ENCODE data around the gene SHROOM1. TPM values are rescaled to one million over a fixed set of nuclear protein-coding genes. Genes with fewer than 3 reads are reported as not detected.

Gene SHROOM1
- total and polyA plus RNA-seq, 2 donors (not counting 1 experiment from before 2014, with no cell fraction given) = 1.3 to 2.3 TPM

DNA sequence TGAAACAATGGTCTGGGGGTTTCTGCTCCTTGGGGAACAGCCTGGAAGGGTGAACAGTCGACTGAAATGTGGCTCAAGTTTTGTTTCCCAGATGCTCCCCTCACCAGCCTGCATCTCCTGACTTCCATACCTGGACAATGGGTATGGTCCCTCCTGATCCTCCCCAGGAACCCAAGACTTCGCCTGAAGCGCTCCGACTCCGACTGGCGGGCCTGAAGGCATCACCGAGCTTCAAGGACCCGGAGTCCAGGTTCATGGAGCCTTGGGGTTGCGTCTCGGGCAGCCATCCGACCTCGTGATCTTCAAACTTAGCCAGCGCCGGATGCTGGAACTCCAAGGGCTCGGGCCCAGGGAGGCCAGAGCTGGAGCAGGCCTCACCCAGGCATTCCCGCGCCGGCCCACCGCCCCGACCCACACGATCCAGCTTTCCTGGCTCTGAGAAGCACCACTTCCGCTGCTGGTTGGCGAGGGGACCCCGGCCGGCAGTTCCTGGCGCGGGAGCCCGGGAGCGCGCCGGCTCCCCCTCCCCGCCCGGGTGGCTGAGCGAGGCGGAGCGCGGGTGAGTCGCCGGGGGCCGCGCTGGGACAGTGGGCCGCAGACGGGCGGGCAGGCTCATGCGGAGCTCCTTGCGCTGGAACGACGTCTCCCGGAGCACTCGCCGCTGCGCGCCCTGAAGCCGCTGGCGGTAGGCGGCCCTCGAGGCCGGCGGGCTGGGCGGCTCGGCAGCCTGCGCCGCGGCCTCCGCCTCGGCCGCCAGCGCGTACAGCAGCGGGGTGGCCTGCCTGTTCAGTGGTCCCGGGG, 5.2 kb downstream of the SHROOM1 start:
- Histone ChIP-seq H3K4me2 (replicated peaks; ENCODE audit: low read depth, low read length, poor library complexity, severe bottlenecking) (peak overlapping the region; percentile 83), H3K27ac (ENCODE audit: low read length in 2 of 2) (no peak overlapping the region), H3K9ac (ENCODE audit: low read length) (peak overlapping the region; percentile 47), H3K79me2 (ENCODE audit: control insufficient read depth, insufficient read depth, low read length) (no peaks in the 10 kb centered on the region), H2AFZ (ENCODE audit: insufficient read depth, low read depth, low read length, poor library complexity, severe bottlenecking) (peak overlapping the region; percentile 64), H3K27me3 (replicated peaks in 1 of 4; ENCODE audit: control extremely low read depth in 1 of 4, control insufficient read depth in 3 of 4, insufficient read depth in 4 of 4, low read length in 3 of 4) (peaks cover 0 to 84% (median 48%) of the 10 kb centered on the region in 4 experiments), H3K4me1 (ENCODE audit: control insufficient read depth in 2 of 2, insufficient read depth in 2 of 2, low read length in 2 of 2) (peaks cover 28 to 37% of the 10 kb centered on the region in 2 donors), H4K20me1 (ENCODE audit: control insufficient read depth, insufficient read depth, low read length, poor library complexity, severe bottlenecking) (no peaks in the 10 kb centered on the region), H3K4me3 (ENCODE audit: control extremely low read depth in 1 of 5, extremely low read depth in 1 of 5, insufficient read depth in 1 of 5, low read depth in 2 of 5, low read length in 4 of 5) (peak overlapping the region in 3 of 5 experiments; percentile 11 to 51 (median 39)), H3K36me3 (replicated peaks in 1 of 2; ENCODE audit: control extremely low read depth in 1 of 2, control insufficient read depth in 1 of 2, extremely low read depth in 1 of 2, insufficient read depth in 2 of 2, low read length in 1 of 2) (no peaks in the 10 kb centered on the region), H3K9me3 (ENCODE audit: control extremely low read depth in 1 of 3, control insufficient read depth in 2 of 3, insufficient read depth in 1 of 3, low read length in 2 of 3) (peaks cover 0 to 4% (median 0%) of the 10 kb centered on the region in 3 donors)
- H3K4me1 Mint-ChIP-seq = peaks cover 18% of the 10 kb centered on the region
- DNase-seq (peak; percentile 43), ATAC-seq (ENCODE audit: low read depth) (peak; percentile 6)
- peaks cover 35% of the 10 kb centered on the region for H3K27me3 Mint-ChIP-seq
- WGBS (ENCODE audit: insufficient coverage) = 23% methylated on average over 71 of the region's 71 CpGs
- POLR2A ChIA-PET = no interaction called here
- CTCF ChIA-PET = interaction anchor here (1.0 to 1.9 kb wide), 5 partner anchors 14 to 325 kb away, joined by 3 to 5 read pairs (median 4); no protein-coding TSS in a partner anchor
- no peak overlapping the region for H3K27ac Mint-ChIP-seq
- no peaks in the 10 kb centered on the region for H3K9me3 Mint-ChIP-seq (ENCODE audit: insufficient read depth)
- intact Hi-C loops (cut with micrococcal nuclease) = no loop called here
- TF ChIP-seq EZH2 (IDR thresholded peaks at IDR 0.05; ENCODE audit: borderline replicate concordance, insufficient read depth, low read depth, low read length, poor library complexity, severe bottlenecking) = no peak
- no peak for TF ChIP-seq CTCF (IDR thresholded peaks at IDR 0.05)
- peak overlapping the region; percentile 47 for H3K4me3 Mint-ChIP-seq

GRCh38 chr5:132824426-132824825, 6.0 kb downstream of the SHROOM1 start:
- intact Hi-C loops (cut with micrococcal nuclease) = no loop called here
- no peak overlapping the region for H3K4me3 ChIP-seq (ENCODE audit: control extremely low read depth in 1 of 5, extremely low read depth in 1 of 5, insufficient read depth in 1 of 5, low read depth in 2 of 5, low read length in 4 of 5)
- H4K20me1 ChIP-seq (ENCODE audit: control insufficient read depth, insufficient read depth, low read length, poor library complexity, severe bottlenecking) = no peaks in the 10 kb centered on the region
- no peak overlapping the region for H2AFZ ChIP-seq (ENCODE audit: insufficient read depth, low read depth, low read length, poor library complexity, severe bottlenecking)
- peaks cover 31 to 39% of the 10 kb centered on the region in 2 donors for H3K4me1 ChIP-seq (ENCODE audit: control insufficient read depth in 2 of 2, insufficient read depth in 2 of 2, low read length in 2 of 2)
- no peak overlapping the region for H3K4me2 ChIP-seq (replicated peaks; ENCODE audit: low read depth, low read length, poor library complexity, severe bottlenecking)
- peaks cover 0 to 88% (median 47%) of the 10 kb centered on the region in 4 experiments for H3K27me3 ChIP-seq (replicated peaks in 1 of 4; ENCODE audit: control extremely low read depth in 1 of 4, control insufficient read depth in 3 of 4, insufficient read depth in 4 of 4, low read length in 3 of 4)
- ChIA-PET CTCF (interaction anchor here (0.6 to 1.9 kb wide), 5 partner anchors 13 to 139 kb away, joined by 3 to 5 read pairs (median 3); no protein-coding TSS in a partner anchor), POLR2A (no interaction called here)
- Mint-ChIP-seq H3K27me3 (peaks cover 38% of the 10 kb centered on the region), H3K9me3 (ENCODE audit: insufficient read depth) (no peaks in the 10 kb centered on the region), H3K27ac (no peak overlapping the region), H3K4me1 (peaks cover 21% of the 10 kb centered on the region), H3K4me3 (peak overlapping the region; percentile 47)
- DNase-seq (no peak), ATAC-seq (ENCODE audit: low read depth) (no peak)
- TF ChIP-seq CTCF (IDR thresholded peaks at IDR 0.05) (no peak), EZH2 (IDR thresholded peaks at IDR 0.05; ENCODE audit: borderline replicate concordance, insufficient read depth, low read depth, low read length, poor library complexity, severe bottlenecking) (no peak)
- no peaks in the 10 kb centered on the region for H3K36me3 ChIP-seq (replicated peaks in 1 of 2; ENCODE audit: control extremely low read depth in 1 of 2, control insufficient read depth in 1 of 2, extremely low read depth in 1 of 2, insufficient read depth in 2 of 2, low read length in 1 of 2)
- H3K27ac ChIP-seq (ENCODE audit: low read length in 2 of 2) = no peak overlapping the region
- peaks cover 0 to 4% (median 0%) of the 10 kb centered on the region in 3 donors for H3K9me3 ChIP-seq (ENCODE audit: control extremely low read depth in 1 of 3, control insufficient read depth in 2 of 3, insufficient read depth in 1 of 3, low read length in 2 of 3)
- H3K9ac ChIP-seq (ENCODE audit: low read length) = no peak overlapping the region
- 90% methylated on average over 2 of the region's 3 CpGs for WGBS (ENCODE audit: insufficient coverage)
- no peaks in the 10 kb centered on the region for H3K79me2 ChIP-seq (ENCODE audit: control insufficient read depth, insufficient read depth, low read length)

Measured in B cell (primary cell).